SIG-M5 (cell line): Measurements from ENCODE around the gene OGFR.
A peak's percentile ranks its signal among the peaks of the same experiment; 100 is the strongest.

Source experiments
- DNase-seq: peaks from one replicate; lab custom pipeline; 2025; lab: John Stamatoyannopoulos, UW

The OGFR gene

GRCh38 chr20:62782149-62782892 is 22.3 kb upstream of the OGFR start:
- no peak for DNase-seq

GRCh38 chr20:62782893-62783278 is 21.7 kb upstream of the OGFR start:
- DNase-seq = no peak

- DNase-seq = no peak
Observed at GRCh38 chr20:62784497-62784896, 20.1 kb upstream of the OGFR start.

GRCh38 chr20:62785393-62785792 is 19.2 kb upstream of the OGFR start:
- no peak for DNase-seq

- no peak for DNase-seq
Observed at GRCh38 chr20:62786157-62786556, 18.5 kb upstream of the OGFR start.

- no peak for DNase-seq
Observed at GRCh38 chr20:62787321-62787720, 17.3 kb upstream of the OGFR start.

- no peak for DNase-seq
Observed at GRCh38 chr20:62787866-62788265, 16.8 kb upstream of the OGFR start.

- no peak for DNase-seq
Observed at GRCh38 chr20:62788607-62789006, 16.0 kb upstream of the OGFR start.

- DNase-seq = no peak
Observed at GRCh38 chr20:62790075-62790474, 14.6 kb upstream of the OGFR start.

- DNase-seq = peak; percentile 34
Observed at GRCh38 chr20:62791301-62792181, 13.1 kb upstream of the OGFR start.

- no peak for DNase-seq
Observed at GRCh38 chr20:62792182-62792939, 12.3 kb upstream of the OGFR start.

- no peak for DNase-seq
Observed at GRCh38 chr20:62792940-62793756, 11.5 kb upstream of the OGFR start.

GRCh38 chr20:62793757-62794006 is 11.0 kb upstream of the OGFR start:
- DNase-seq = no peak

- peak; percentile 44 for DNase-seq
Observed at GRCh38 chr20:62794007-62794724, 10.5 kb upstream of the OGFR start.

- DNase-seq = no peak
Observed at GRCh38 chr20:62795023-62795761, 9.4 kb upstream of the OGFR start.

GRCh38 chr20:62796699-62797491 is 7.7 kb upstream of the OGFR start:
- no peak for DNase-seq

GRCh38 chr20:62797671-62798532 is 6.7 kb upstream of the OGFR start:
- no peak for DNase-seq

- DNase-seq = no peak
Observed at GRCh38 chr20:62799036-62799435, 5.6 kb upstream of the OGFR start.

- no peak for DNase-seq
Observed at GRCh38 chr20:62799459-62799858, 5.2 kb upstream of the OGFR start.
